Skin epidermis (tissue), 12 donors: Measurements from ENCODE around the gene DSC2.
"Not testable (repeated sequence)": the region's sequence is repeated elsewhere in the genome, so short reads cannot be mapped to it uniquely, and the experiment has no call there.

ENCODE experiments used
- H3K27ac ChIP-seq, 21 experiments: fragments of 200-600 bp; sonication (generic) in 11 of 21; one replicate each; pipeline ENCODE4 v1.5.0; 2020; ENCODE audit warnings: mild to moderate bottlenecking in 3 of 21, inconsistent platforms in 2 of 21, moderate library complexity in 2 of 21
- H3K4me3 ChIP-seq, 7 experiments: fragments of 200-600 bp; sonication (generic) in 2 of 7; one replicate each; pipeline ENCODE4 v1.5.0; 2020; ENCODE audit warnings: inconsistent platforms in 2 of 7, mild to moderate bottlenecking in 2 of 7, moderate library complexity in 1 of 7

The DSC2 gene

GRCh38 chr18:31048216-31048615, 54.0 kb downstream of the DSC2 start:
- Histone ChIP-seq H3K4me3 (no peak overlapping the region), H3K27ac (no peak overlapping the region)

- H3K27ac ChIP-seq, result peak overlapping the region in 7 of 21 experiments; percentile 32 to 78 (median 55)
- H3K4me3 ChIP-seq, result no peak overlapping the region
These were observed 55.3 kb downstream of the DSC2 start for GRCh38 chr18:31046916-31047315.

GRCh38 chr18:31045599-31045998, 56.6 kb downstream of the DSC2 start:
- Histone ChIP-seq H3K4me3 (no peak overlapping the region), H3K27ac (peak overlapping the region in 5 of 21 experiments; percentile 32 to 75 (median 55))

GRCh38 chr18:31044926-31045325, 57.3 kb downstream of the DSC2 start:
- Histone ChIP-seq H3K4me3 (no peak overlapping the region), H3K27ac (no peak overlapping the region)

- Histone ChIP-seq H3K27ac (no peak overlapping the region), H3K4me3 (no peak overlapping the region)
These were observed 58.5 kb downstream of the DSC2 start for GRCh38 chr18:31043709-31044108.

GRCh38 chr18:31042406-31043181, 59.6 kb downstream of the DSC2 start, which contains the start of gene DSC3:
Gene DSC3 (minus strand): TSS chr18:31042742. CDS start chr18:31042660, 82 bp downstream.
- peak within 1 kb of the TSS; percentile 35 to 56 (median 46) for H3K4me3 ChIP-seq
- H3K27ac ChIP-seq, result peak within 1 kb of the TSS; percentile 16 to 94 (median 86)

GRCh38 chr18:31042084-31042405, 60.2 kb downstream of the DSC2 start:
- peak overlapping the region; percentile 35 to 56 (median 46) for H3K4me3 ChIP-seq
- H3K27ac ChIP-seq, result peak overlapping the region; percentile 16 to 94 (median 86)

GRCh38 chr18:31041271-31042083, 60.7 kb downstream of the DSC2 start:
- peak overlapping the region; percentile 35 to 56 (median 46) for H3K4me3 ChIP-seq
- peak overlapping the region; percentile 16 to 94 (median 86) for H3K27ac ChIP-seq

- H3K27ac ChIP-seq, result peak overlapping the region in 20 of 21 experiments; percentile 68 to 94 (median 86)
- H3K4me3 ChIP-seq, result peak overlapping the region; percentile 35 to 56 (median 46)
These were observed 61.4 kb downstream of the DSC2 start for GRCh38 chr18:31040686-31041270.

GRCh38 chr18:31039426-31039825, 62.8 kb downstream of the DSC2 start:
- Histone ChIP-seq H3K27ac (peak overlapping the region in 7 of 21 experiments; percentile 13 to 94 (median 88)), H3K4me3 (peak overlapping the region in 6 of 7 experiments; percentile 5 to 56 (median 41))

- H3K27ac ChIP-seq, H3K4me3 ChIP-seq: not testable (repeated sequence)
These were observed 64.5 kb downstream of the DSC2 start for GRCh38 chr18:31037686-31038085.

GRCh38 chr18:31034541-31034940, 67.7 kb downstream of the DSC2 start:
- H3K27ac ChIP-seq, result no peak overlapping the region
- no peak overlapping the region for H3K4me3 ChIP-seq

- Histone ChIP-seq H3K27ac (no peak overlapping the region), H3K4me3 (no peak overlapping the region)
These were observed 71.5 kb downstream of the DSC2 start for GRCh38 chr18:31030574-31031278.

- Histone ChIP-seq H3K27ac (no peak overlapping the region), H3K4me3 (no peak overlapping the region)
These were observed 86.3 kb downstream of the DSC2 start for GRCh38 chr18:31015715-31016434.

- not testable (repeated sequence) for H3K4me3 ChIP-seq, H3K27ac ChIP-seq
These were observed 90.8 kb downstream of the DSC2 start for GRCh38 chr18:31011455-31011854.

GRCh38 chr18:31010601-31011000, 91.6 kb downstream of the DSC2 start:
- Histone ChIP-seq H3K4me3 (no peak overlapping the region), H3K27ac (no peak overlapping the region)
